CD4-positive, alpha-beta memory T cell (primary cell): ENCODE results near the gene FLCN. TPM values are rescaled to one million over a fixed set of nuclear protein-coding genes. Genes with fewer than 3 reads are reported as not detected.
"Not testable (repeated sequence)": the region's sequence is repeated elsewhere in the genome, so short reads cannot be mapped to it uniquely, and the experiment has no call there.

ENCODE experiments used
- CTCF ChIA-PET: fragments of 350-600 bp; sonication (Branson Sonifier 250); formaldehyde crosslinking; loops from one replicate; lab custom pipeline; 2021; ENCODE audit warnings: inconsistent platforms; ENCODE audit not compliant: partially characterized antibody; lab: Charles Lee
- POLR2A ChIA-PET: fragments of 350-600 bp; sonication (Branson Sonifier 250); formaldehyde crosslinking; loops from one replicate; lab custom pipeline; 2021; ENCODE audit not compliant: partially characterized antibody; lab: Charles Lee
- DNase-seq, 5 donors: peaks; one replicate each; pipeline versions ENCODE4 v3.0.0 to v3.0.0-alpha.2; 2020 to 2022; ENCODE audit warnings: mixed read lengths in 1 of 5
- H3K27ac ChIP-seq: one replicate; pipeline ENCODE4 v1.7.0; 2013; ENCODE audit warnings: low read depth, low read length
- H3K27me3 ChIP-seq: 2 replicates; pipeline ENCODE4 v1.7.0; 2013; ENCODE audit warnings: mild to moderate bottlenecking, low read length, moderate library complexity; ENCODE audit not compliant: insufficient read depth
- H3K36me3 ChIP-seq: 2 replicates; pipeline ENCODE4 v1.7.0; 2013; ENCODE audit warnings: mild to moderate bottlenecking, low read length, moderate library complexity; ENCODE audit not compliant: insufficient read depth
- H3K4me1 ChIP-seq: 2 replicates; pipeline ENCODE4 v1.7.0; 2013; ENCODE audit warnings: mild to moderate bottlenecking, low read length, moderate library complexity; ENCODE audit not compliant: insufficient read depth
- H3K4me3 ChIP-seq, 2 donors: one replicate each; pipeline ENCODE4 v1.7.0; 2013; ENCODE audit warnings: low read length in 2 of 2, mild to moderate bottlenecking in 1 of 2
- H3K9me3 ChIP-seq, 2 donors: one replicate each; pipeline ENCODE4 v1.7.0; 2013; ENCODE audit warnings: low read length in 2 of 2, control low read depth in 1 of 2; ENCODE audit not compliant: control insufficient read depth in 1 of 2
- H3K27ac Mint-ChIP-seq, 7 donors: one replicate each; pipeline ENCODE4 v1.8.0; 2020 to 2021; ENCODE audit warnings: mixed read lengths in 7 of 7, mild to moderate bottlenecking in 6 of 7, inconsistent platforms in 3 of 7, moderate library complexity in 3 of 7
- H3K27me3 Mint-ChIP-seq, 2 donors: one replicate each; pipeline ENCODE4 v1.8.0; 2020 to 2021; ENCODE audit warnings: mixed read lengths in 2 of 2
- H3K36me3 Mint-ChIP-seq, 2 donors: one replicate each; pipeline ENCODE4 v1.8.0; 2020 to 2021; ENCODE audit warnings: mixed read lengths in 2 of 2, inconsistent platforms in 1 of 2, mild to moderate bottlenecking in 1 of 2
- H3K4me1 Mint-ChIP-seq, 4 donors: one replicate each; pipeline ENCODE4 v1.8.0; 2020 to 2021; ENCODE audit warnings: mixed read lengths in 4 of 4, mild to moderate bottlenecking in 1 of 4
- H3K4me3 Mint-ChIP-seq, 8 donors: one replicate each; pipeline ENCODE4 v1.8.0; 2020 to 2021; ENCODE audit warnings: mixed read lengths in 8 of 8, mild to moderate bottlenecking in 7 of 8, moderate library complexity in 6 of 8, inconsistent platforms in 3 of 8
- H3K9me3 Mint-ChIP-seq, 8 donors: one replicate each; pipeline ENCODE4 v1.8.0; 2020 to 2021; ENCODE audit warnings: mixed read lengths in 8 of 8, mild to moderate bottlenecking in 5 of 8, inconsistent platforms in 3 of 8, moderate library complexity in 1 of 8
- intact Hi-C: fragments of 100-400 bp; cut with micrococcal nuclease; formaldehyde crosslinking; loops from one replicate; pipeline ENCODE4 v1.15.1; 2023
- polyA plus RNA-seq, 2 donors: library from polyadenylated mRNA; unstranded; fragments of 300-500 nt; fragmentation: Illumina TruSeq; gene quantifications; one replicate each; pipeline ENCODE4 v1.2.3, GENCODE V29; 2021
- total RNA-seq, 2 experiments: library from RNA; stranded (reverse); gene quantifications; one replicate each; pipeline ENCODE4 v1.2.3, GENCODE V29; 2021

The FLCN gene
- total and polyA plus RNA-seq, 4 experiments from 2014 or later, result 2.4 to 95.0 (median 49.8) TPM

DNA sequence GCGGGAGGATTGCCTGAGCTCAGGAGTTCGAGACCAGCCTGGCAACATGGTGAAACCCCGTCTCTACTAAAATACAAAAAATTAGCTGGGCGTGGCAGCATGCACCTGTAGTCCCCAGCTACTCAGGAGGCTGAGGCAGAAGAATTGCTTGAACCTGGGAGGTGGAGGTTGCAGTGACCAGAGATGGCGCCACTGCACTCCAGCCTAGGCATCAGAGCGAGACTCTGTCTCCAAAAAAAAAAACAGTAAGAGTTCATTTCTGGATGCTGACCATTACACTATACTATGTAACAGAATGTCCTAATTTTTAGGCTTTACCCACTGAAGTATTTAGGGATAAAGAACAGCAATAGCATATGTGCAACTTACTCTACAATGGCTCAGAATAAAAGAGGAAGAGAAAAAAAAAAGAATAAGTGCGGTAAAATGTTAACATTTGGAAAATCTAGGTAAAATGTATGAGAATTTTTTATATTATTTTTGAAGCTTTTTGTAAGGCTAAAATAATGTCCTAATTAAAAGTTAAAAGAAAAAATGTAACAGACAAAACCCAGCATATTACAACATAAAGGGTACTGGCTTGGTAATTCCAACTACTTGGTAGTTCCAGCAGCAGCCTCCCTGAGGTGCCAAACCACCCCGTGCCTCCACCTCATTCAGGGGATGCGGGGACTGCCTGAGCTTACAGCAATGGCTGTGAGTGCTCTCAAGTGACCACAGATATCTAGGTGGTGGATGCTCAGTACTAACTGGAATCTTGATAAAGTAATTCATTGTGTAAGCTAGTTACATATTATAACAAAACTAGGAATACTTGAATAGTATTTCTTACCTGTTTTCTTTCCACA is 33.2 kb upstream of the FLCN start:
- Mint-ChIP-seq H3K9me3 (no peaks in the 10 kb centered on the region), H3K36me3 (peaks cover 24 to 59% of the 10 kb centered on the region in 2 donors), H3K4me1 (peaks cover 0 to 5% (median 3%) of the 10 kb centered on the region in 4 donors), H3K27me3 (no peaks in the 10 kb centered on the region), H3K27ac (peak overlapping the region in 2 of 7 donors; percentile 14 to 23), H3K4me3 (no peak overlapping the region)
- Histone ChIP-seq H3K27me3 (no peaks in the 10 kb centered on the region), H3K4me3 (no peak overlapping the region), H3K9me3 (no peaks in the 10 kb centered on the region), H3K36me3 (peaks cover 61% of the 10 kb centered on the region), H3K4me1 (no peaks in the 10 kb centered on the region), H3K27ac (no peak overlapping the region)
- intact Hi-C loops, result loop anchor here (5.0 kb wide), 1 partner anchor 37 kb away; no protein-coding TSS in a partner anchor
- peak in 4 of 5 donors; percentile 16 to 25 (median 17) for DNase-seq
- ChIA-PET CTCF (interaction anchor here (1.4 to 2.1 kb wide), 5 partner anchors 9 to 118 kb away, joined by 4 to 9 read pairs (median 6); no protein-coding TSS in a partner anchor), POLR2A (no interaction called here)

DNA sequence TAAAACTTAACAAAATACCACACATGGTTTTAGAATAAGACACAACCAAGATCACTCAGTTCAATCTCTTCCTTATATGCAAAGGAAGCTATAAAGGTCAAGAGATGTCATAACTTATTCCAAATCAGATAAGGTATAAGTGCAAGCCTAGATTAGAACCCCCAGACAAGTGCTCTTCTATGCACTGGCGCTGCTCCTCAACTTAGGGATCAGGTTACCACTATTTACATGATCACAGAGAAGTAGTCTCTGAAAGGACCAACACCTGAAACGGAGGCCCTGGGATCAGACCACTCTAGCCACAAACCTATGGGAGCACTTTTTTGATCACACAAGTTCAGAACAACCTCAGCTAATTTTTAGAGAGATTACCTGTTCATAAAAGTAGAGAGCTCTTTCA is 27.5 kb upstream of the FLCN start:
- H3K36me3 ChIP-seq, result peaks cover 52% of the 10 kb centered on the region
- H3K27ac ChIP-seq, result no peak overlapping the region
- POLR2A ChIA-PET, result interaction anchor here (1.4 kb wide), 1 partner anchor 11 kb away, joined by 4 read pairs; no protein-coding TSS in a partner anchor
- no peaks in the 10 kb centered on the region for H3K4me1 ChIP-seq
- Mint-ChIP-seq H3K36me3 (peaks cover 31 to 59% of the 10 kb centered on the region in 2 donors), H3K4me3 (no peak overlapping the region), H3K4me1 (no peaks in the 10 kb centered on the region), H3K9me3 (no peaks in the 10 kb centered on the region), H3K27me3 (no peaks in the 10 kb centered on the region), H3K27ac (peak overlapping the region in 1 of 7 donors; percentile 9)
- no peaks in the 10 kb centered on the region for H3K27me3 ChIP-seq
- no peak overlapping the region for H3K4me3 ChIP-seq
- CTCF ChIA-PET, result no interaction called here
- intact Hi-C loops, result no loop called here
- H3K9me3 ChIP-seq, result no peaks in the 10 kb centered on the region
- no peak for DNase-seq

DNA sequence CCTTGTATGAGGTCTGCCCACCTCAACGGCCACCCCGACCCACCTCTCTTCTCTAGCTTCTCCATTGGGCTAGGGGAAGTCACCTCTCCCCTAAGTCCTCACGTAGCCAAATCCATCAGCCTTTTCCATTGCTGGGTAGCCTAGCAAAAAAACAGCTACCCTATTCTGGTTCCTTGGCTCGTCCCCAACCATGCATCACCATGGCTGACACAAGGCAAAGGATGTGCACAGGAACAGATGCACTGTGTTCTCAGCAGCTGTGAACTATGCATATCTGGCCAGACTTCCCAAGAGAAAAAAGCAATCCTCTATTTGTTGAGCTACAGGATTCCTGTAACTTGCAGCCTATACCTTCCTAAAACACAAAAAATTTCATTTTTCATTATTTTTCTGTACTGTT is 22.0 kb upstream of the FLCN start:
- H3K4me1 Mint-ChIP-seq, result peaks cover 0 to 4% (median 0%) of the 10 kb centered on the region in 4 donors
- intact Hi-C loops, result no loop called here

DNA sequence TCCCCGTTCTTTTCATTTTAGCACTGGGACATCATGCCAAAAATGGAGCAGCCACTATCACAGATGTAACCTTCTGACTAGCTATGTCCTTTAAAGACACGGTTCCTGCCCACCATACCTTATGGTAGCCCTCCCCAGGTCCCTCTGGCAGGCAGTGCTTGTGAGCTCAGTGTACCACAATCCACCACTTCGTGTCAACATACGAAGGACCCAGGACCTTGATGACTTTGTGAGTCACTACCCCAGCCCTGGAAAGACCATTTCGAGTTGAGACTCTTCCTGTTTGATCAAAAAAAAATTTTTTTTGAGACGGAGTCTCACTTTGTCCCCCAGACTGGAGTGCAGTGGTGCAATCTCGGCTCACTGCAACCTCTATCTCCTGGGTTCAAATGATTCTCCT is 21.0 kb upstream of the FLCN start:
- H3K36me3 Mint-ChIP-seq, result peaks cover 46 to 64% of the 10 kb centered on the region in 2 donors
- H3K9me3 ChIP-seq, result no peaks in the 10 kb centered on the region
- CTCF ChIA-PET, result interaction anchor here (0.7 to 2.2 kb wide), 3 partner anchors 12 to 257 kb away, joined by 3 to 8 read pairs (median 6); no protein-coding TSS in a partner anchor
- H3K4me1 ChIP-seq, result peaks cover 6% of the 10 kb centered on the region
- no peak for DNase-seq
- H3K4me1 Mint-ChIP-seq, result peaks cover 5 to 11% (median 6%) of the 10 kb centered on the region in 4 donors
- intact Hi-C loops, result no loop called here
- peak overlapping the region in 2 of 7 donors; percentile 17 to 64 for H3K27ac Mint-ChIP-seq
- H3K4me3 Mint-ChIP-seq, result no peak overlapping the region
- H3K27ac ChIP-seq, result no peak overlapping the region
- POLR2A ChIA-PET, result no interaction called here
- H3K36me3 ChIP-seq, result peaks cover 38% of the 10 kb centered on the region
- H3K27me3 Mint-ChIP-seq, result no peaks in the 10 kb centered on the region
- H3K27me3 ChIP-seq, result no peaks in the 10 kb centered on the region
- H3K9me3 Mint-ChIP-seq, result no peaks in the 10 kb centered on the region
- H3K4me3 ChIP-seq, result no peak overlapping the region

More for the DNA sequence above, 22.0 kb upstream of the FLCN start:
- peak overlapping the region in 4 of 7 donors; percentile 7 to 48 (median 21) for H3K27ac Mint-ChIP-seq
- Histone ChIP-seq H3K4me3 (no peak overlapping the region), H3K27ac (no peak overlapping the region), H3K27me3 (no peaks in the 10 kb centered on the region), H3K9me3 (no peaks in the 10 kb centered on the region), H3K4me1 (peaks cover 2% of the 10 kb centered on the region), H3K36me3 (peaks cover 36% of the 10 kb centered on the region)
- H3K4me3 Mint-ChIP-seq, result no peak overlapping the region
- peaks cover 41 to 63% of the 10 kb centered on the region in 2 donors for H3K36me3 Mint-ChIP-seq
- ChIA-PET POLR2A (no interaction called here), CTCF (interaction anchor here (1.8 to 2.2 kb wide), 2 partner anchors 11 to 117 kb away, joined by 6 to 8 read pairs; no protein-coding TSS in a partner anchor)
- no peaks in the 10 kb centered on the region for H3K9me3 Mint-ChIP-seq
- H3K27me3 Mint-ChIP-seq, result no peaks in the 10 kb centered on the region
- DNase-seq, result no peak

DNA sequence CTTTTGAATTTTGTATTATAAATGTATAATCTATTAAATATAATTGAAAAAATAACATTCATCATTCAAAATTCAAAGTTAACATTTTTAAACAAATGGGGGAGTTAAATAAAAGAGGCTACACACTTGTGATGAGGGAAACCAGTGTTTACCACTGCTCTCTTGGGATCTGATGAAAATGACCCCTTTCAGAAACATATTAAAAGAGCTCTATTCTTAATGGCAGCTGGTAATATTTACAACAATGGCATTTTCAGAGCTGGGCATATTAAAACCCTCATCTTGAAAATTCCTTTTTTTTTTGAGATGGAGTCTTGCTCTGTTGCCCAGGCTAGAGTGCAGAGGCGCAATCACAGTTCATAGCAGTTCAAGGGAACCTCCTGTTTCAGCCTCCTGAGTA is 19.3 kb upstream of the FLCN start:
- H3K4me1 ChIP-seq, result peaks cover 6% of the 10 kb centered on the region
- H3K27me3 ChIP-seq, result no peaks in the 10 kb centered on the region
- H3K27me3 Mint-ChIP-seq, result no peaks in the 10 kb centered on the region
- ChIA-PET POLR2A (interaction anchor here (0.6 kb wide), 1 partner anchor 19 kb away, joined by 3 read pairs; the partner anchor contains the start of gene FLCN), CTCF (interaction anchor here (0.5 to 1.0 kb wide), 2 partner anchors 112 to 1118 kb away, joined by 3 read pairs; no protein-coding TSS in a partner anchor)
- H3K4me3 Mint-ChIP-seq, result no peak overlapping the region
- no peaks in the 10 kb centered on the region for H3K9me3 Mint-ChIP-seq
- peaks cover 5 to 12% (median 7%) of the 10 kb centered on the region in 4 donors for H3K4me1 Mint-ChIP-seq
- H3K36me3 Mint-ChIP-seq, result peaks cover 50 to 67% of the 10 kb centered on the region in 2 donors
- peaks cover 51% of the 10 kb centered on the region for H3K36me3 ChIP-seq
- intact Hi-C loops, result no loop called here
- peak overlapping the region in 1 of 7 donors; percentile 63 for H3K27ac Mint-ChIP-seq
- H3K4me3 ChIP-seq, result no peak overlapping the region
- no peak overlapping the region for H3K27ac ChIP-seq
- no peaks in the 10 kb centered on the region for H3K9me3 ChIP-seq
- no peak for DNase-seq

DNA sequence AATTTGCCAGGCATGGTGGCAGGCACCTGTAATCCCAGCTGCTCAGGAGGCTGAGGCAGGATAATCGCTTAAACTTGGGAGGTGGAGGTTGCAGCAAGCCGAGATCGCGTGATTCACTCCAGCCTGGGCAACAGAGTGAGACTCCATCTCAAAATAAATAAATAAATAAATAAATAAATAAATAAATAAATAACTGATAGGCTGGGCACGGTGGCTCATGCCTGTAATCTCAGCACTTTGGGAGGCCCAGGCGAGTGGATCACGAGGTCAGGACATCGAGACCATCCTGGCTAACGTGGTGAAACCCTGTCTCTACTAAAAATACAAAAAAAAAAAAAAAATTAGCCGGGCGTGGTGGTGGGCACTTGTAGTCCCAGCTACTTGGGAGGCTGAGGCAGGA is 18.7 kb upstream of the FLCN start:
- H3K9me3 ChIP-seq, H3K27ac Mint-ChIP-seq, CTCF ChIA-PET, H3K27ac ChIP-seq, H3K27me3 Mint-ChIP-seq, intact Hi-C loops, H3K4me3 ChIP-seq, DNase-seq, H3K4me1 ChIP-seq, H3K27me3 ChIP-seq, H3K9me3 Mint-ChIP-seq: not testable (repeated sequence)
- Mint-ChIP-seq H3K4me1 (peaks cover 5 to 12% (median 7%) of the 10 kb centered on the region in 4 donors), H3K4me3 (peak overlapping the region in 1 of 8 donors; percentile 68), H3K36me3 (peaks cover 48 to 62% of the 10 kb centered on the region in 2 donors)
- POLR2A ChIA-PET, result interaction anchor here (0.6 kb wide), 1 partner anchor 19 kb away, joined by 3 read pairs; the partner anchor contains the start of gene FLCN
- peaks cover 51% of the 10 kb centered on the region for H3K36me3 ChIP-seq

DNA sequence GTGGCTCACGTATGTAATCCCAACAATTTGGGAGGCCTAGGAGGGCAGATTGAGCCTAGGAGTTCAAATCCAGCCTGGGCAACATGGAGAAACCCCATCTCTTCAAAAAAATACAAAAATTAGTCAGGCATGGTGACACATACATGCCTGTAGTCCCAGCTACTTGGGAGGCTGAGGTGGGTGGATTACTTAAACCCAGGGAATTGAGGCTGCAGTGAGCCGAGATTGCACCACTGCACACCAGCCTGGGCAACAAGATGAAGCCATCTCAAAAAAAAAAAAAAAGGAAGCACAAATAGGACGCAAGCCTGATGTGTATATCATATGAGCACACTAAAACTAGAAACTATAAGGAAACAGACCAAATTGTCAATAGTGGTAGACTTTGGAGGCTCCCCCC is 17.1 kb upstream of the FLCN start:
- no peaks in the 10 kb centered on the region for H3K27me3 Mint-ChIP-seq
- H3K4me3 Mint-ChIP-seq, result no peak overlapping the region
- POLR2A ChIA-PET, result interaction anchor here (1.2 kb wide), 1 partner anchor 17 kb away, joined by 5 read pairs; the partner anchor contains the start of gene FLCN
- Histone ChIP-seq H3K27ac (no peak overlapping the region), H3K36me3 (peaks cover 40% of the 10 kb centered on the region), H3K9me3 (no peaks in the 10 kb centered on the region), H3K4me3 (no peak overlapping the region), H3K4me1 (peaks cover 6% of the 10 kb centered on the region), H3K27me3 (no peaks in the 10 kb centered on the region)
- no peaks in the 10 kb centered on the region for H3K9me3 Mint-ChIP-seq
- H3K36me3 Mint-ChIP-seq, result peaks cover 47 to 56% of the 10 kb centered on the region in 2 donors
- peaks cover 5 to 11% (median 7%) of the 10 kb centered on the region in 4 donors for H3K4me1 Mint-ChIP-seq
- intact Hi-C loops, result no loop called here
- DNase-seq, result no peak
- H3K27ac Mint-ChIP-seq, result peak overlapping the region in 1 of 7 donors; percentile 2
- CTCF ChIA-PET, result no interaction called here
